Right lobe of liver (tissue), 5 donors: ENCODE data around the gene TAMM41. TPM values are rescaled to one million over a fixed set of nuclear protein-coding genes. Genes with fewer than 3 reads are reported as not detected.

Experiments used
- small RNA-seq, 2 experiments: library from RNA; depleted of rRNA; stranded (forward); fragments of <200 nt; gene quantifications; one replicate each; pipeline ENCODE3, GENCODE V24; 2016
- total RNA-seq, 6 experiments: library from RNA; depleted of rRNA in 2 of 6; stranded (reverse); fragments of >200 nt in 2 of 6; fragmentation: NEBNext Ultra II Directional in 3 of 6; extraction: Animal tissue kit (Norgen Biotek cat#: 25700) in 3 of 6; gene quantifications; one replicate each; pipeline versions ENCODE4 v1.1.0 to v1.2.4, GENCODE V29; 2016 to 2023
- donor health status: DM: no; HTN: no; CAD: no.
- donor health status: DM: no; HTN: no; CAD: no.
- donor health status: DM: no; HTN: yes; CAD: no.
- donor health status: DM: no; HTN: yes; CAD: no.

Gene TAMM41
- total RNA-seq, 6 experiments from 2014 or later, result 4.5 to 8.3 (median 7.0) TPM

Small RNAs within 50 kb of the gene (small RNA-seq; reads per million reads assigned to genes)
- gene CYCSP12, result 0 reads per million in 2 experiments

Other genes starting within 250 kb of the TAMM41 start
- gene VGLL4, start 203.0 kb downstream of the TAMM41 start, total RNA-seq, result 10 to 100 TPM; 10.4 to 22.4 (median 15.2) TPM
- not detected for gene SYN2, start 157.5 kb upstream of the TAMM41 start, total RNA-seq